Urinary bladder (tissue), 4 donors: ENCODE measurements around the gene ADGRG6. TPM values are rescaled to one million over a fixed set of nuclear protein-coding genes. Genes with fewer than 3 reads are reported as not detected.

ENCODE experiments used
- DNase-seq: peaks from one replicate; pipeline ENCODE4 v3.0.0-alpha.2; 2015; ENCODE audit errors: extremely low spot score
- H3K27ac ChIP-seq: one replicate; pipeline ENCODE4 v1.5.1; 2013; ENCODE audit warnings: low read depth, mild to moderate bottlenecking, moderate library complexity
- H3K36me3 ChIP-seq: one replicate; pipeline ENCODE4 v1.6.1; 2013; ENCODE audit warnings: mild to moderate bottlenecking, moderate library complexity; ENCODE audit not compliant: insufficient read depth
- H3K4me1 ChIP-seq: one replicate; pipeline ENCODE4 v1.6.1; 2013; ENCODE audit warnings: mild to moderate bottlenecking, moderate library complexity; ENCODE audit not compliant: insufficient read depth
- H3K4me3 ChIP-seq: one replicate; pipeline ENCODE4 v1.5.1; 2013; ENCODE audit warnings: low read depth, low read length
- WGBS: extraction: QIAGEN DNeasy Blood & Tissue Kit; methylation state at CpG from one replicate; pipeline ENCODE4 v1.1.7; 2013; 5-methylcytosine and 5-hydroxymethylcytosine counted together
- polyA plus RNA-seq: library from polyadenylated mRNA; stranded (reverse); fragments of 200-250 nt; gene quantifications from one replicate; pipeline ENCODE4 v1.2.3, GENCODE V29; 2013
- total RNA-seq: library from RNA; depleted of rRNA; stranded (reverse); fragments of >200 nt; gene quantifications from one replicate; pipeline ENCODE4 v1.2.3, GENCODE V29; 2014
- donor health status: healthy with polysubstance abuse.
- donor health status: healthy.

The ADGRG6 gene
- total and polyA plus RNA-seq, 2 donors = 6.6 to 124 TPM

DNA sequence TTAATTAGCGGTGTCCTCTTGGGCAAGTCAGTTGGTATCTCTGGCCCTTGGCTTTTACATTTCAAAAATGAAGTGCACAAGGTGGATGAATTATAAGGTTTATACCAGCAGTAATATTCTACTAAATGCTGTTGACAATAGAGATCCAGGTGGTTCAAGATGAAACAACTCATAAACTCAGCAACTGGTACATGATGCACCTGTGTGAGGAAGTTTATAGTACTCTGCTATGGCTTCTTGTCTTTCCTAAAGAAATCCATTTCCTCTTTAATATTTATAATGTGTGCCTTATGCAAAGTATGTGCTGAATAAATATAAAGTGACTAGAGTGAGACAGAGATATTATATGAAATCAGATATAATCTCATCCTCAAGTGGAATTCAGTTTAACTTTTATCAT is 48.5 kb downstream of the ADGRG6 start:
- 99% methylated on average over 1 of the region's 1 CpG for WGBS
- H3K36me3 ChIP-seq = no peaks in the 10 kb centered on the region
- no peak for DNase-seq

DNA sequence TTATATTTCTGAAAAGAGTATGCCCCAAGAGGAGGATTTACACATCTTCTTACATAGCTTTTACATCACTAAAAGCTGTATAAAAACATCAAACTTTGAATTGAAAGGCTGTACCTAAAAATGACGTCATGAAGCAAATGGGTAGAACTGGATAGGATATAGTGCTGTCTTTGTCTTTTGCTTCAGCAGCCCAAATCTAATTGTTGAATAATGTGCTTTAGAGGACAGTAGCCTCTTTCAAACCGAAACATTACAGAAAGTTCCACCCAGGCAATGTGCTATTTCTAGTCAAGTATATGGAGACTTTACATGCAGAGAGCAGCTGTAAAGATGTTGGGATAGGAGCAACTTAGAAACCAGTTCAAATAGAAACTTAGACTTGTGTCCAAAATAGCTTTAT is 51.9 kb downstream of the ADGRG6 start:
- DNase-seq = no peak
- WGBS = 79% methylated on average over 2 of the region's 2 CpGs
- no peaks in the 10 kb centered on the region for H3K36me3 ChIP-seq
- no peaks in the 10 kb centered on the region for H3K4me1 ChIP-seq
- no peak overlapping the region for H3K4me3 ChIP-seq
- H3K27ac ChIP-seq = no peak overlapping the region

More for the DNA sequence above, 48.5 kb downstream of the ADGRG6 start:
- no peak overlapping the region for H3K4me3 ChIP-seq
- no peaks in the 10 kb centered on the region for H3K4me1 ChIP-seq
- no peak overlapping the region for H3K27ac ChIP-seq

DNA sequence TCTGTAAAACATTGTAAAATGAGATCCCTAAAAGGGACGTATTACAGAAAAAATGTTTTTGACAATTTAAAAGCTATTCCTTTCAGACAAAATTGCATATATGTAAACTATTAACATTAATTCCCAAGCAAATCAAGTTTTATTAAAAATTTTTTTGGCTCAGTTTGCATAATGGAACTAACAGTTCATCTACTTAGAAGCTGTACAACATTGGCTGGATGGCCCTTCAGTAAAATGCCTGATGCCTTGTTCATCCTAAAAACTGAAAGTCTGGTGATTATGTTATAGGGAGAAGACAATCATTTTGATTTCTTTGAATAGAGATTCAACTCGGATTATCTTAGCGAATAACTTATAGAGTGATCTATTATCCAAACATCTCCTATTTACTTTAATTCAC is 52.8 kb downstream of the ADGRG6 start:
- Histone ChIP-seq H3K4me1 (no peaks in the 10 kb centered on the region), H3K4me3 (no peak overlapping the region), H3K36me3 (no peaks in the 10 kb centered on the region), H3K27ac (no peak overlapping the region)
- 83% methylated on average over 3 of the region's 3 CpGs for WGBS
- no peak for DNase-seq

DNA sequence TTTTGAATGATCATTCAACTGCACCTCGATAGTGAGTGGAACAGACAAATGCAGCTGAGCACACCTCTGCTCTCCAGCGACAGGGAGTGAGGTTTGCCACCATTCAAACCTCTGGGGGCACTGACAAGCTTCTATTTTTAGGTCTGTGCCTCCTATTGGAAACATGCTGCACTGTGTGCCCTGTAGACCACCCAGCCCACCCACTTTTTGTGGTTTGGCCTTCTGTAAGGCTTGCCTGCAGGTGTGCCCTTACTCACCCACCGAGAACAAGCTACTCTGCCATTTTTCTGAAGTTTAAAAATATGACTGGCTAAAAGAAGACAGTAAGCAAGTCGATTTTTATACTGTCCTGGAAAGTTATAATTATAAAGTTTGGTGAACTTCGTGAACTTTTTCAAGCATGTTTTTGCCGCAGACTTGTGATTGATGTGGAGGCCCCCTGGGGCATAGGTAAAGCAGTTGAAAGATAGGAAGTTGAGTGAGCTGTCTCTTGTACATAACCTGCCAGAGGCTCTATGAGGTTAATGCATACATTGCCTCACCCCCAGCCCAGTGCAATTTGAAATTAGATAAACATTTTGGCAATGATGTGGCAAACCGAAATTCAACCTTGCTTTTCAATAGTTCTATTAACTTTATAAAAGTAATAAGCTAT is 53.8 kb downstream of the ADGRG6 start:
- no peak for DNase-seq
- 66% methylated on average over 7 of the region's 7 CpGs for WGBS
- Histone ChIP-seq H3K4me1 (no peaks in the 10 kb centered on the region), H3K4me3 (no peak overlapping the region), H3K27ac (no peak overlapping the region), H3K36me3 (no peaks in the 10 kb centered on the region)

DNA sequence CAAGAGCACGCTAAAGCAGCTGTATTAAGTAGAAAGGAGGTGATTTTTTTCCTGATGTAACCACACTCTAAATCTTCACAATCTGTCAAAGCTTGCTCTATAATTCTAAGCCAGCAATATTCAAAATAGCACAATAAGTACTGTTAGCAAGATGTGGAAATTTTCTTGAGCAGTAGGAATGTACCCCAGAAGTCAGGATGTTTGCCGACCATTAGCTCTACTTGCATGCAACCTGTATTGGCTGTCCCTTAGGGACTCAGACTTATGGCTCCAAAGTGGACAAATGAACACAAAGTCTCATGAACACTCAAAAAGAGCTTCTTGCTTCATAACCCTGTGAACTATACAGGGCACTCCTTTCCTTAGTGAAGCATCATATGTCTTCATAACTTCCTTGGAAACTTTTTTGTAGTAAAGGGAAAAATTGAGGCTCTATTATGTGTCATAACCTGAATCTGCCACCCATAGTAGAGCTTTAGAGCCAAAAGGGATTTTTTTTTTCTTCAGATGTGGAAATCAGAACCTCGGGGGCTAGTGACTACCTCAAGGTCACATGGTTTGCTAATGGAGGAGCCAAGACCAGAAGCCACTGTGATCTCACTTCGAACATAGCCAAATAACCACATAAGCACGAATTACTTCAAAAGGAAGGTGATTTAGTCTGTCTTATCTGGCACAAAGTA is 54.5 kb downstream of the ADGRG6 start:
- H3K4me1 ChIP-seq = no peaks in the 10 kb centered on the region
- 70% methylated on average over 5 of the region's 5 CpGs for WGBS
- DNase-seq = no peak
- H3K4me3 ChIP-seq = no peak overlapping the region
- H3K27ac ChIP-seq = no peak overlapping the region
- no peaks in the 10 kb centered on the region for H3K36me3 ChIP-seq

DNA sequence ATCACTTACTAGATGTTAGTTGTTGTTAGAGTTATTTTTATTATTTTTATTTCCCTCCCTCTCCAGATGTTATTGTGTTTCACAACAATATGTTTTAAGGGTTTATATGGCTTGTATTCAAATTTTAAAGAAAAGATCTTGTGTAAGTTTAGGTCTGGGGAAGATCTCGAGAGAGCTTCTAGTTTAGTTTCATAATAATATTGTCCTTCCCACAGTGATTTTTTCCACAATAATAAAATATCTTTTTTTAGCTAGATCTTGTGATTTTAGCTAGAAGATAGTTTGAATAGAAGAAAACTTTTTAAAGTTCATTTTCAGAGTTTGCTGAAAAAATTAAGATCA is 55.0 kb downstream of the ADGRG6 start:
- H3K4me1 ChIP-seq = no peaks in the 10 kb centered on the region
- H3K36me3 ChIP-seq = no peaks in the 10 kb centered on the region
- no peak overlapping the region for H3K27ac ChIP-seq
- no peak overlapping the region for H3K4me3 ChIP-seq
- 74% methylated on average over 1 of the region's 1 CpG for WGBS
- no peak for DNase-seq

DNA sequence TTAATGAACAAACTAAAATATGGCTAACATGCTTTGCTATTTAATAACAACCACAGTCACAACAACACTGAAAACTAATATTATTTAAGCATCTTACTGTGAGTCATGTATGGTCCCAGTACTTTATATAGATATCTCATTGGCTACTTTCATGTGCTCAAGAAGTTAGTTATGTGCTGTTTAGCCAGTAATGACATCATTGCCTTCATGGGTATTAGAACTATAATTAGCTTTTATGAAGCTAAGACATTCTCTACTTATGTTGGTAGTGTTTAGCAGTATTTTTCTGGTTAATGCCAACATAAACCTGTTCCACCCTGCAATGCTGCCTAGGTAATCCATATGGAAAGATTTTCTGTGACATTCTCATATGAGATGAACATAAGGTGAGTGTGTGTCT is 56.1 kb downstream of the ADGRG6 start:
- H3K4me1 ChIP-seq = no peaks in the 10 kb centered on the region
- H3K4me3 ChIP-seq = no peak overlapping the region
- DNase-seq = no peak
- no peak overlapping the region for H3K27ac ChIP-seq
- no peaks in the 10 kb centered on the region for H3K36me3 ChIP-seq

DNA sequence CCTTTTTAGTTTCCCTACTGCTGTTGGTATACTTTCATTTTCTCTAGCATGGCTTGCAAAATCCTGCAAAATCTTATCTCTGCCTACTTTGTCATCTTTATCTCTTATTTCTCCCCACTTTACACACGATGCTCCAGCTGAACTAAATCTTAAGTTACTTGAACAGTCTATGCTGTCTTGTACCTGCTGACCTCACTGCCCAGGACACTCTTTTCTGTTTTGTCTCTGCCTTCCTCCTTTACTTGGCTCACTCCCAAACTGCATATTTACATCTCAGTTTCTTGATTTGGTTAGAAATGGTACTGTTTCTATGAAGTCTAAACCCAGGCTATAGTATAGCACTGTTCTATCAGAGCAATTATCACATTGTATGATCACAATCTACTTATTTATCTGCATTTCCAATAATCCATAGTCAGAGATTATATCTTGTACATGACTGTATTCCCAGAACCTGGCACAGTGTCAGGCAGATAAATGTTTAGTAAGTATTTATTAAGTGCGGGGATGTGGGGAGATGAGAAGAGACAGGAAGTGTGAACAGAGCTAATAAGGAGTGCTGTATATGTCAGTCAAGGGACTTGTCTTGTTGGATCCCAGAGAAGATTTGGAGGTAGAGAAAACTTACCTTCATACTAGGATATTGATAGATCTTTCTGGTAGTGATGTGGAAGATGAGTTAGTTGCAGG is 57.6 kb downstream of the ADGRG6 start:
- 17% methylated on average over 2 of the region's 2 CpGs for WGBS
- Histone ChIP-seq H3K36me3 (no peaks in the 10 kb centered on the region), H3K4me3 (no peak overlapping the region), H3K27ac (no peak overlapping the region), H3K4me1 (no peaks in the 10 kb centered on the region)
- DNase-seq = no peak

DNA sequence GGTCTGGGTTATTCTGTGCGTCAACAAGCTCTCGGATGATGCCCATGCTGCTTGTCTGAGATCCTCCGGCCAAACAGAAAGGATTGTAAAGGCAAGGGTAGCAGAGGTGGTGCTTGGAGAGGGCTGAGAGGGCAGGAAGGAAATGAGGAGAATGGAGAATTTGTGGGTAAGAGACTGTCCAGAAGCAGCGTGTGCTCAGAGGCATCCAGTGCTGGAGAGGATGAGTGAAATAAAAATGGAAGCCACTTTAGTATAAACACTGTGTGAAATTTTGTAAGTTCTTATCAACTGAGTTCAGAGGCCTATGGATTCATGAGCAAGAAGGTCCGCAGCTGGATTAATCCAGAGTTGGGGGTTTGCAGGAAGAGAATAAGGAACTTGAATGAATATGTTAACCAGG is 59.5 kb downstream of the ADGRG6 start:
- DNase-seq = no peak
- WGBS = 75% methylated on average over 5 of the region's 5 CpGs
- no peak overlapping the region for H3K27ac ChIP-seq
- H3K4me1 ChIP-seq = no peaks in the 10 kb centered on the region
- H3K36me3 ChIP-seq = no peaks in the 10 kb centered on the region
- H3K4me3 ChIP-seq = no peak overlapping the region

DNA sequence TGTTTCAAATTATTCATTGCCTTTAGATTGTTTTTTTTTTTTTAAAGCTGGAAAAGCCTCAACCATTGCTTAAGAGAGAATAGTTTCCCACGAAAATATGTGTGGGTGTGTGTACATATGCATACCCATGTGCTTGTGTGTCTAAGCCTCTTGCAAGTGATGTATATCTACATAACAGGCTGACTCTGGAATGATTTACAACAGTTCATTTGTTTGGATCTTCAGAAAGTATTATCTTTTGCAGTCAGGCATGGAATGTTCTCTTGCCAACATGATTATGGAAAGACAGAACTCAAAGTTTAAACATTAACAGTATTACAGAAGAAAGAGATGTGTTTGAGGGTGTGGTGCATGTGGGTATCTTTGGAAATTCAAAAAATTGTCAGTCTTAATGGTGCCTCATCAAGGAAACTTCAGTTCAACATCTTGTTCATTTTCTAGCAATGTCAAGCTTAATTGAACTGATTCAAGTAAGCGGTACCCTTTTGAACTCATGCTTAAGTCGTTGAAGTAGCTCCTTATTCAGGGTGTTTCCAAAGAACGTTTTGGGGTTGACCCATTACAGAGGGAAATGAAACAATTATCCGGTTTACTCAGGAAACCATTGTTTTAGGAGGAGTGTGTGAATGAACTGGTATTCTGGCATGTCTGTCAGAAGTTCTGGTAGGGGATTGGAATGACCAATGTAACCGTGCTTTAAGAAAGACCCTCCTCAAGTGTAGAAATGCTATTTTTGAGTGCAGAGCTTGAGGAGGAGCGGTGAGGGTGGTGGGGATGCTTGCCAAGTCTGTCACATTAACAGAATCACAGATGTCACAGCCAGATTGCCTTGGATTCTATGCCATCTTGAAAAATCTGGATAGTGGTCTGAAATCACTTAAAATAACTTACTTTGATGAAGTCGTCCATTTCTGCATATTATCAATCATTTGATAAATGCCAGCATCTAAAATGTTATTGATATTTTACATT is 60.3 kb downstream of the ADGRG6 start:
- WGBS = 67% methylated on average over 8 of the region's 8 CpGs
- no peak for DNase-seq
- no peak overlapping the region for H3K27ac ChIP-seq
- no peak overlapping the region for H3K4me3 ChIP-seq
- H3K36me3 ChIP-seq = no peaks in the 10 kb centered on the region
- no peaks in the 10 kb centered on the region for H3K4me1 ChIP-seq

DNA sequence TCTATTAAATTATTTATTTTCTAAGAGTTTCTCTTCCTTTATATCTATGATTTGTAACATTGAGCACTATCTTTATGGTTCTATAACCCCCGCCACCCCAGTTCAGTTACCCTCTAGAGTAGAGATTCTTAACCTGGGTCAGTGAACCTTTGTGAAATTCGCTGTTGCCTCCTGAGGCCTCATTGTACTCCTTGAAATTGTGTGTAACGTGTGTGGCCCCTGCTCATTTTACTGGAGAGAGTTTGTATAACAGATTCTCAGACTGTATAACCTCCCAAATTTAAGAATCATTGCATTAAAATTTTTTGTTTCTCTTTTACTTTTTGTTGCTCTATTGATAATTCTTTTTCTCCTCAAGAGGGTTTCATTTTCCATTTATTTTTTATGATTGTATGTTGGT is 65.3 kb downstream of the ADGRG6 start:
- DNase-seq = no peak
- H3K36me3 ChIP-seq = no peaks in the 10 kb centered on the region
- H3K4me1 ChIP-seq = no peaks in the 10 kb centered on the region
- no peak overlapping the region for H3K4me3 ChIP-seq
- 90% methylated on average over 3 of the region's 3 CpGs for WGBS
- no peak overlapping the region for H3K27ac ChIP-seq

DNA sequence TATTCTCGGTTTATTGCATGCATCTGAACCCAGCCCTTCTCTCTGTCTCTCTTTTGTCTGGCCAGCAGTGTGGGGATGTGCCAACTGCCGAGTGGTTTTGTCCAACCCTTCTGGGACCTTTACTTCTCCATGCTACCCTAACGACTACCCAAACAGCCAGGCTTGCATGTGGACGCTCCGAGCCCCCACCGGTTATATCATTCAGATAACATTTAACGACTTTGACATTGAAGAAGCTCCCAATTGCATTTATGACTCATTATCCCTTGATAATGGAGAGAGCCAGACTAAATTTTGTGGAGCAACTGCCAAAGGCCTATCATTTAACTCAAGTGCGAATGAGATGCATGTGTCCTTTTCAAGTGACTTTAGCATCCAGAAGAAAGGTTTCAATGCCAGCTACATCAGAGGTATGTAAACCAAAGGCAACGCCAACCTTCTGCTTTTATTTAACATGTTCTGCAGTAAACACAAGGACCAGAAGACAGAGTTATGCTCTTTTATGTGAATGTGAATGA is 65.8 kb downstream of the ADGRG6 start:
- Histone ChIP-seq H3K27ac (no peak overlapping the region), H3K36me3 (no peaks in the 10 kb centered on the region), H3K4me3 (no peak overlapping the region), H3K4me1 (no peaks in the 10 kb centered on the region)
- no peak for DNase-seq
- WGBS = 30% methylated on average over 9 of the region's 9 CpGs

DNA sequence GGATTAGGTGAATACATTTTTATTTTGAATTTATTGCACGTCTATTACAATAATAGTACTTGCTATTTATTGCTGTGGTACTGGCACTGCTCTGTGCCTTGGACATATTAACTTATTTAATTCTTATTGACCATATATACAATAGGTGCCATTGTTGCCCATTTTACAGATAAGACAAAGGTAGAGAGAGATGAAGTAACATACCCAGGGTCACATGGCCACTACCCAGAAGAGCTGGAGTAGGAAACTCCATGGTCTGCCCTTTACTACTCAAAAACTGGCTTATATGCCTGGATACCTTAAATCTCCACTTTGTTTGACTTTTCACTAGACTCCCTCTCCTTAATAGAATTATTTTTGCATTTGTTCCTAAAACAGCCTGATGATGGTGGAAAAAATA is 67.5 kb downstream of the ADGRG6 start:
- WGBS = 91% methylated on average over 1 of the region's 1 CpG
- DNase-seq = no peak

More for the DNA sequence above, 67.5 kb downstream of the ADGRG6 start:
- Histone ChIP-seq H3K4me3 (no peak overlapping the region), H3K27ac (no peak overlapping the region), H3K4me1 (no peaks in the 10 kb centered on the region), H3K36me3 (no peaks in the 10 kb centered on the region)
